Sigmoid colon (tissue), 7 donors: ENCODE data around the gene LDB2. TPM values are rescaled to one million over a fixed set of nuclear protein-coding genes. Genes with fewer than 3 reads are reported as not detected.

Source experiments
- DNase-seq: peaks from one replicate; pipeline ENCODE4 v3.0.0-alpha.2; 2019
- H3K27ac ChIP-seq, 4 donors: fragments of 200-600 bp; sonication (generic); one replicate each; pipeline ENCODE4 v1.5.1; 2016 to 2019; ENCODE audit warnings: mild to moderate bottlenecking in 1 of 4
- H3K27me3 ChIP-seq, 3 donors: fragments of 200-600 bp; sonication (generic); one replicate each; pipeline ENCODE4 v1.5.1; 2019; ENCODE audit warnings: mild to moderate bottlenecking in 1 of 3
- H3K36me3 ChIP-seq, 4 donors: fragments of 200-600 bp; sonication (generic); one replicate each; pipeline ENCODE4 v1.5.1; 2016 to 2019
- H3K4me1 ChIP-seq, 4 donors: fragments of 200-600 bp; sonication (generic); one replicate each; pipeline ENCODE4 v1.5.1; 2017 to 2019
- H3K4me3 ChIP-seq, 4 donors: fragments of 200-600 bp; sonication (generic); one replicate each; pipeline ENCODE4 v1.5.1; 2017 to 2019; ENCODE audit warnings: mild to moderate bottlenecking in 2 of 4, moderate library complexity in 1 of 4
- H3K9me3 ChIP-seq, 4 donors: fragments of 200-600 bp in 3 of 4; sonication (generic) in 3 of 4; one replicate each; pipeline versions ENCODE4 v1.5.1 to v1.6.1; 2013 to 2019
- EP300 ChIP-seq, 4 donors: sonication (generic); formaldehyde crosslinking; IDR thresholded peaks; one replicate each; pipeline ENCODE4 v1.6.1; 2017; ENCODE audit warnings: antibody characterized with exemption in 4 of 4
- POLR2A ChIP-seq, 2 donors: fragments of 450-650 bp; IDR thresholded peaks; one replicate each; pipeline ENCODE4 v1.6.1; 2016; ENCODE audit warnings: antibody characterized with exemption in 2 of 2, mild to moderate bottlenecking in 2 of 2, moderate library complexity in 2 of 2
- POLR2AphosphoS5 ChIP-seq, 4 donors: sonication (generic); formaldehyde crosslinking; IDR thresholded peaks; one replicate each; pipeline ENCODE4 v1.6.1; 2017; ENCODE audit warnings: antibody characterized with exemption in 4 of 4
- WGBS, 2 donors: extraction: QIAGEN DNeasy Blood & Tissue Kit; methylation state at CpG; one replicate each; pipeline ENCODE4 v1.1.7; 2013; 5-methylcytosine and 5-hydroxymethylcytosine counted together
- intact Hi-C: fragments of 100-400 bp; cut with DNase I; formaldehyde crosslinking; loops from one replicate; pipeline ENCODE4 v1.15.1; 2023
- polyA plus RNA-seq, 3 donors: library from polyadenylated mRNA; stranded (reverse); fragments of 200-250 nt; gene quantifications; one replicate each; pipeline ENCODE4 v1.2.3, GENCODE V29; 2013
- total RNA-seq, 4 donors: library from RNA; depleted of rRNA; stranded (reverse); fragments of >200 nt; gene quantifications; one replicate each; pipeline ENCODE4 v1.1.0, GENCODE V29; 2016
- TF ChIP-seq, protein P1 (sequence below), 4 experiments: fragments of 450-650 bp in 3 of 4; fragments of 200-600 bp in 1 of 4; IDR thresholded peaks; one replicate each; pipeline ENCODE4 v1.5.1; 2016 to 2019; ENCODE audit warnings: antibody characterized with exemption in 4 of 4, mild to moderate bottlenecking in 3 of 4, moderate library complexity in 2 of 4
- donor health status: healthy with polysubstance abuse.
- donor health status: Bipolar disorder and iron deficiency.
- donor health status: healthy.

The LDB2 gene
- total and polyA plus RNA-seq, 7 donors, result 2.1 to 28.5 (median 18.3) TPM

DNA sequence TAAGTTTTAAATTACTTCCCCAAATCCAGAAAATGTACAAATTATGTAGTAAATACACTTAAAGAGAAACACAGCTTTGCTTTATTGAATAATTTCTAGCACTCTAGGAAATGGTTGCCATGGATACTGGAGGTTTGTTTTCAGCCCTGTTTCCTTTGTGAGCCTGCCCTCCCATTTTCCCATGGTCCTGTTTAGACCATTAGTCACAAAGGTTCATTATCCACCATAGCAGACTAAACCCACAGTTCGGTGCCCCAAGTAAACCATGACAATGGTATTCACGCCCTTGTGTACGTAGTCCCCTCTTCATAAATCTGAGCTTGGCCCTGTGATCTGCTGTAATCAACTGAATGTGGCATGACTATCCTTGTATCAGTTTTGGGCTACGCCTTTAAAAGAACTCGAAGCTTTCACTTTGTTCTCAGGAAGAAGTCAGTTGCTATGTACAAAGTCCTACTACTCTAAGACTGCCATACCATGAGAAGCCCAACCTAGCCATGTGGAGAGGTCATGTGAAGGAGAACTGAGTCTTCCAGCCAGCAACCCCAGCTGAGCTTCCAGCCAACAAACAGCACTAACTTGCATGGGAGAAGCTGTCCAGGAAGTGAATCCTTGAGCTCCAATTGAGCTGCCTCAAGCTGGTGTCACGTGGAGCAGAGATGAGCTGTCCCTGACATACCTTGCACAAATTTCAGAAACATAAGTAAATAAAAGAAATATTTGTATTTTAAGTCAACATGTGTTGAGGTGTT lies 300.4 kb downstream of the LDB2 start:
- DNase-seq, result no peak
- H3K4me1 ChIP-seq, result no peaks in the 10 kb centered on the region
- no peaks in the 10 kb centered on the region for H3K9me3 ChIP-seq
- intact Hi-C loops, result no loop called here
- WGBS, 2 donors, result 71 to 79% methylated on average over 6 of the region's 6 CpGs
- H3K27ac ChIP-seq, result peak overlapping the region in 1 of 4 donors; percentile 15
- no peaks in the 10 kb centered on the region for H3K27me3 ChIP-seq
- TF ChIP-seq POLR2AphosphoS5 (IDR thresholded peaks at IDR 0.05) (no peak), POLR2A (IDR thresholded peaks at IDR 0.05) (no peak), EP300 (IDR thresholded peaks at IDR 0.05) (no peak)
- TF ChIP-seq, protein P1, sequence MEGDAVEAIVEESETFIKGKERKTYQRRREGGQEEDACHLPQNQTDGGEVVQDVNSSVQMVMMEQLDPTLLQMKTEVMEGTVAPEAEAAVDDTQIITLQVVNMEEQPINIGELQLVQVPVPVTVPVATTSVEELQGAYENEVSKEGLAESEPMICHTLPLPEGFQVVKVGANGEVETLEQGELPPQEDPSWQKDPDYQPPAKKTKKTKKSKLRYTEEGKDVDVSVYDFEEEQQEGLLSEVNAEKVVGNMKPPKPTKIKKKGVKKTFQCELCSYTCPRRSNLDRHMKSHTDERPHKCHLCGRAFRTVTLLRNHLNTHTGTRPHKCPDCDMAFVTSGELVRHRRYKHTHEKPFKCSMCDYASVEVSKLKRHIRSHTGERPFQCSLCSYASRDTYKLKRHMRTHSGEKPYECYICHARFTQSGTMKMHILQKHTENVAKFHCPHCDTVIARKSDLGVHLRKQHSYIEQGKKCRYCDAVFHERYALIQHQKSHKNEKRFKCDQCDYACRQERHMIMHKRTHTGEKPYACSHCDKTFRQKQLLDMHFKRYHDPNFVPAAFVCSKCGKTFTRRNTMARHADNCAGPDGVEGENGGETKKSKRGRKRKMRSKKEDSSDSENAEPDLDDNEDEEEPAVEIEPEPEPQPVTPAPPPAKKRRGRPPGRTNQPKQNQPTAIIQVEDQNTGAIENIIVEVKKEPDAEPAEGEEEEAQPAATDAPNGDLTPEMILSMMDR (IDR thresholded peaks at IDR 0.05), result no peak
- no peaks in the 10 kb centered on the region for H3K36me3 ChIP-seq
- H3K4me3 ChIP-seq, result no peak overlapping the region

DNA sequence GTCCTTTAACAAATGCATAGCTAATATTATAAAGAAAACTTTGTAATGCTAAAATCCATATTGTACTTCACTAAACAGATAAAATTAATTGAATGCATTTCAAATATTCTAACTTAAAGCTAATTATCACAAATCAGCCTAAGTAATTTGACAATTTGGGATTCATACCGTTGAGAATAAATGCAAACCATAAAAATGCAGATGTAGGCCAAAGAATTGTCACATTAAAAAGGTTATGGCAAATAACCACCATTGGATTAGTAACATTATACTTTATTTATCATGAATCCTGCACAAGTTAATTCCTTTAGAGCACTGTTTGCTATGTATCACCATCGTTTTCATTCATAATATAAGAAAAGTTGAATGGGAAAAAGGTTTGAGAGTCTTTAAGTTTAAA lies 301.0 kb downstream of the LDB2 start:
- H3K4me3 ChIP-seq, result no peak overlapping the region
- TF ChIP-seq POLR2AphosphoS5 (IDR thresholded peaks at IDR 0.05) (no peak), POLR2A (IDR thresholded peaks at IDR 0.05) (no peak), EP300 (IDR thresholded peaks at IDR 0.05) (no peak)
- TF ChIP-seq, protein P1 (IDR thresholded peaks at IDR 0.05), result no peak
- intact Hi-C loops, result no loop called here
- WGBS, 2 donors, result 29 to 61% methylated on average over 2 of the region's 2 CpGs
- no peak overlapping the region for H3K27ac ChIP-seq
- no peak for DNase-seq
- H3K36me3 ChIP-seq, result no peaks in the 10 kb centered on the region
- H3K4me1 ChIP-seq, result no peaks in the 10 kb centered on the region
- H3K9me3 ChIP-seq, result no peaks in the 10 kb centered on the region
- no peaks in the 10 kb centered on the region for H3K27me3 ChIP-seq

DNA sequence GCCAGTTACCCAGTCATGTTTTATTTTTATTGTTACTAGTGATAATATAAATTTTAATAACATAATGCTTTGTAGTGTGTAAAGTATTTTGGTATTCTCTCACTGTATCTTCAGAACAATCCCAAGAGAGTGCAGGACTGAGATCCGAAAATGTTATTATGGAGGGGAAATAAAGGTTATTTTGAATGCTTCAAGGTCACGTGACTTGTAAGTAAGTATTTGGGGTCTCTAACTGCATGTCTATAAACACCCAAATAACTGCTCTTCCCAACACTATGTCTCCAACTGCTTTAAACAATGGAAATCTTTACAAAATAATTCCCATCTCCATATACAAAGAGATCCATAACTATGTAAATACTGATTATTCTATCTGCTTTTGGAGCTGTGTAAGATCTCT lies 302.2 kb downstream of the LDB2 start:
- no peaks in the 10 kb centered on the region for H3K4me1 ChIP-seq
- 83 to 86% methylated on average over 2 of the region's 2 CpGs for WGBS, 2 donors
- no peak for DNase-seq

DNA sequence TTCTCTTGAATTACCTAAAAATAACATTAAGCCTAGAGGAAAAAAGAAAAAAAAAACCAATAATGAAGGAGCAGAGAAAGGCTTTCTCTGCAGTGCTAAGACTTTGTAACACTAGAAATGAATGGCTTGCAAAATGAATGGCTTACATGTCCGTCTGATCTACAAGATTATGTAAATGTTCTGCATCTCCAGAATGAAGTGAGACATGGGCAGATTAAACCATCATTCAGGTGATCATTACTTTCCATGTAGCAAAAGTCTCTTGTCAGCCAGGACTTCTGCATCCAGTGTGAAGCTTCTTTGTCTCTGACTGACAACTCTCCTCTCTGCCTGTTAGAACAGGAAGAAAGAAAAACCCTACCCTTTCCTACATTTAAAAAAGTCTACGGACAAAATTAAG lies 304.3 kb downstream of the LDB2 start:
- no peak for DNase-seq
- Histone ChIP-seq H3K4me1 (no peaks in the 10 kb centered on the region), H3K27ac (no peak overlapping the region), H3K36me3 (no peaks in the 10 kb centered on the region), H3K9me3 (no peaks in the 10 kb centered on the region), H3K27me3 (no peaks in the 10 kb centered on the region), H3K4me3 (no peak overlapping the region)
- intact Hi-C loops, result no loop called here
- 81 to 86% methylated on average over 2 of the region's 2 CpGs for WGBS, 2 donors
- TF ChIP-seq EP300 (IDR thresholded peaks at IDR 0.05), result no peak
- no peak for TF ChIP-seq POLR2A (IDR thresholded peaks at IDR 0.05)
- TF ChIP-seq, protein P1 (IDR thresholded peaks at IDR 0.05), result no peak
- TF ChIP-seq POLR2AphosphoS5 (IDR thresholded peaks at IDR 0.05), result no peak

More for the DNA sequence above, 302.2 kb downstream of the LDB2 start:
- H3K27ac ChIP-seq, result no peak overlapping the region
- no peaks in the 10 kb centered on the region for H3K36me3 ChIP-seq
- no peaks in the 10 kb centered on the region for H3K9me3 ChIP-seq
- intact Hi-C loops, result no loop called here
- TF ChIP-seq POLR2A (IDR thresholded peaks at IDR 0.05), result no peak
- no peak for TF ChIP-seq POLR2AphosphoS5 (IDR thresholded peaks at IDR 0.05)
- TF ChIP-seq EP300 (IDR thresholded peaks at IDR 0.05), result no peak
- TF ChIP-seq, protein P1 (IDR thresholded peaks at IDR 0.05), result no peak
- no peaks in the 10 kb centered on the region for H3K27me3 ChIP-seq
- H3K4me3 ChIP-seq, result no peak overlapping the region

DNA sequence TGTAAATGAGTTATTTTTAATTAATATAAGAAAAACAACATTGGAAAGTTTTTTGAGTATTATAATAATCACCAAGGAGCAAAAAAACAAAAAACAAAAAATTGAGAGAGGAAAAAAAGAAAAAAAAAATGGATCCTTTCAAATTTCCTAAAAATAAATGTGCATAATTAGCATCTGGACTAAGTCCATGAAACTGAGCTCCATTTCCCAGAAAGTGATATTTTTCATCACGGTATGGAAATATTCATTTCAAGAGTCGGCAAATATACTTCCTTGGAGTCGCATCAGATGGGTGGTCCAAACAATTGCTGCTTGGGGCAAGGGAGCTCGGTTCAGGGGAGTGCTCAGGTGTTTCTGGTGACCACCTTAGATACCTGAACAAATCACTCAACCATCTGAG lies 305.1 kb downstream of the LDB2 start:
- DNase-seq, result no peak
- no peak overlapping the region for H3K4me3 ChIP-seq
- H3K27me3 ChIP-seq, result no peaks in the 10 kb centered on the region
- intact Hi-C loops, result no loop called here
- H3K4me1 ChIP-seq, result no peaks in the 10 kb centered on the region
- WGBS, 2 donors, result 66 to 67% methylated on average over 4 of the region's 4 CpGs
- no peak for TF ChIP-seq EP300 (IDR thresholded peaks at IDR 0.05)
- TF ChIP-seq, protein P1 (IDR thresholded peaks at IDR 0.05), result no peak
- TF ChIP-seq POLR2A (IDR thresholded peaks at IDR 0.05), result no peak
- TF ChIP-seq POLR2AphosphoS5 (IDR thresholded peaks at IDR 0.05), result no peak
- no peaks in the 10 kb centered on the region for H3K9me3 ChIP-seq
- H3K27ac ChIP-seq, result no peak overlapping the region
- no peaks in the 10 kb centered on the region for H3K36me3 ChIP-seq
